Esophagus muscularis mucosa (tissue), 4 donors: ENCODE results near the gene SERPINA1. TPM values are rescaled to one million over a fixed set of nuclear protein-coding genes. Genes with fewer than 3 reads are reported as not detected.

Experiments
- DNase-seq: peaks from one replicate; pipeline ENCODE4 v3.0.0-alpha.2; 2017; ENCODE audit errors: extremely low spot score
- H3K27ac ChIP-seq, 4 donors: fragments of 200-600 bp; sonication (generic); replicated peaks in 1 of 4; 1 replicate in 3 of 4; 2 replicates in 1 of 4; pipeline ENCODE4 v1.5.1; 2016 to 2019; ENCODE audit warnings: mild to moderate bottlenecking in 1 of 4
- H3K27me3 ChIP-seq, 4 donors: fragments of 200-600 bp; sonication (generic); one replicate each; pipeline versions ENCODE4 v1.5.1 to v1.6.0; 2016 to 2019
- H3K36me3 ChIP-seq, 4 donors: fragments of 200-600 bp; sonication (generic); one replicate each; pipeline ENCODE4 v1.5.1; 2016 to 2019
- H3K4me1 ChIP-seq, 4 donors: fragments of 200-600 bp; sonication (generic); one replicate each; pipeline ENCODE4 v1.5.1; 2016 to 2019
- H3K4me3 ChIP-seq, 4 donors: fragments of 200-600 bp; sonication (generic); 1 replicate in 2 of 4; 2 replicates in 2 of 4; pipeline ENCODE4 v1.5.1; 2016 to 2019; ENCODE audit warnings: mild to moderate bottlenecking in 4 of 4, moderate library complexity in 1 of 4
- H3K9me3 ChIP-seq, 4 donors: fragments of 200-600 bp; sonication (generic); 1 replicate in 3 of 4; 2 replicates in 1 of 4; pipeline ENCODE4 v1.5.1; 2016 to 2019
- EP300 ChIP-seq: sonication (generic); formaldehyde crosslinking; IDR thresholded peaks from one replicate; pipeline ENCODE4 v1.6.1; 2017; ENCODE audit warnings: antibody characterized with exemption
- POLR2A ChIP-seq: fragments of 450-650 bp; IDR thresholded peaks from one replicate; pipeline ENCODE4 v1.6.1; 2017; ENCODE audit warnings: antibody characterized with exemption, moderate library complexity, mild to moderate bottlenecking, low read depth
- POLR2AphosphoS5 ChIP-seq, 2 donors: sonication (generic); formaldehyde crosslinking; IDR thresholded peaks; one replicate each; pipeline ENCODE4 v1.6.1; 2017; ENCODE audit warnings: antibody characterized with exemption in 2 of 2
- WGBS: methylation state at CpG from one replicate; pipeline ENCODE4 v1.1.5; 2018; 5-methylcytosine and 5-hydroxymethylcytosine counted together
- intact Hi-C: fragments of 100-400 bp; cut with DNase I; formaldehyde crosslinking; loops from one replicate; pipeline ENCODE4 v1.15.1; 2023
- total RNA-seq, 4 donors: library from RNA; depleted of rRNA; stranded (reverse); fragments of >200 nt; gene quantifications; one replicate each; pipeline versions ENCODE4 v1.1.0 to v1.2.1, GENCODE V29; 2016
- TF ChIP-seq, protein P1 (sequence below), 3 experiments: fragments of 200-600 bp in 2 of 3; fragments of 450-650 bp in 1 of 3; sonication (generic) in 2 of 3; IDR thresholded peaks; one replicate each; pipeline ENCODE4 v1.5.1; 2017 to 2019; ENCODE audit warnings: antibody characterized with exemption in 3 of 3, mild to moderate bottlenecking in 2 of 3, moderate library complexity in 1 of 3

SERPINA1 gene
- total RNA-seq, 4 donors from 2014 or later = 1.7 to 20.2 (median 2.2) TPM

DNA sequence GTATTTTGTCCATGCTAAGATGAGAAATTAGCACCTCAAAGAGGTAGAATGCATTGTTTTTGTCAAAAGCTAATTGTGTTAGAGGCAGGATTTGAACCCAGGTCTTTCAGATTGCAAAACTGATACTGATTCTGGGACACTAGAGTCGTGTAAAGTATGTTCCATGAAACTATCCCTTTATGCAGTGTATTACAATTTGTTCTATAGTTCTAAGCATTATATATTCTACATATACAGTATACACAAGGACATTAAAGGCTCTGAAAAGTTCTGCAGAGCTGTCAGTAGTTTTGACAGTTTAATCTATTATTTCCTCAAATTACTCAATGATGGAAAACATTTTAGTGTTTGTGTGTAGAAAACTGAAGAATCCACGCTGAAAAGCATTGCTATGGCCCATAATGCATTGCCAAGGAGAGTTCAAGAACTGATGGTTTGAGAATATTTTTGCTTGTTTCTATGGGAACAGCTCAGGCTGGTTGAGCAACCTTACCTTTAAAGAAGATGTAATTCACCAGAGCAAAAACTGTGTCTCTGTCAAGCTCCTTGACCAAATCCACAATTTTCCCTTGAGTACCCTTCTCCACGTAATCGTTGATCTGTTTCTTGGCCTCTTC, 6.2 kb downstream of the SERPINA1 start:
- Histone ChIP-seq H3K9me3 (no peaks in the 10 kb centered on the region), H3K4me3 (no peak overlapping the region), H3K27me3 (no peaks in the 10 kb centered on the region), H3K27ac (no peak overlapping the region), H3K36me3 (no peaks in the 10 kb centered on the region), H3K4me1 (peaks cover 0 to 29% (median 10%) of the 10 kb centered on the region in 4 donors)
- intact Hi-C loops = no loop called here
- TF ChIP-seq, protein P1, sequence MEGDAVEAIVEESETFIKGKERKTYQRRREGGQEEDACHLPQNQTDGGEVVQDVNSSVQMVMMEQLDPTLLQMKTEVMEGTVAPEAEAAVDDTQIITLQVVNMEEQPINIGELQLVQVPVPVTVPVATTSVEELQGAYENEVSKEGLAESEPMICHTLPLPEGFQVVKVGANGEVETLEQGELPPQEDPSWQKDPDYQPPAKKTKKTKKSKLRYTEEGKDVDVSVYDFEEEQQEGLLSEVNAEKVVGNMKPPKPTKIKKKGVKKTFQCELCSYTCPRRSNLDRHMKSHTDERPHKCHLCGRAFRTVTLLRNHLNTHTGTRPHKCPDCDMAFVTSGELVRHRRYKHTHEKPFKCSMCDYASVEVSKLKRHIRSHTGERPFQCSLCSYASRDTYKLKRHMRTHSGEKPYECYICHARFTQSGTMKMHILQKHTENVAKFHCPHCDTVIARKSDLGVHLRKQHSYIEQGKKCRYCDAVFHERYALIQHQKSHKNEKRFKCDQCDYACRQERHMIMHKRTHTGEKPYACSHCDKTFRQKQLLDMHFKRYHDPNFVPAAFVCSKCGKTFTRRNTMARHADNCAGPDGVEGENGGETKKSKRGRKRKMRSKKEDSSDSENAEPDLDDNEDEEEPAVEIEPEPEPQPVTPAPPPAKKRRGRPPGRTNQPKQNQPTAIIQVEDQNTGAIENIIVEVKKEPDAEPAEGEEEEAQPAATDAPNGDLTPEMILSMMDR (IDR thresholded peaks at IDR 0.05) = no peak
- no peak for TF ChIP-seq POLR2A
- TF ChIP-seq EP300 = no peak
- no peak for TF ChIP-seq POLR2AphosphoS5 (IDR thresholded peaks at IDR 0.05)
- DNase-seq = no peak
- WGBS = 88% methylated on average over 4 of the region's 4 CpGs

DNA sequence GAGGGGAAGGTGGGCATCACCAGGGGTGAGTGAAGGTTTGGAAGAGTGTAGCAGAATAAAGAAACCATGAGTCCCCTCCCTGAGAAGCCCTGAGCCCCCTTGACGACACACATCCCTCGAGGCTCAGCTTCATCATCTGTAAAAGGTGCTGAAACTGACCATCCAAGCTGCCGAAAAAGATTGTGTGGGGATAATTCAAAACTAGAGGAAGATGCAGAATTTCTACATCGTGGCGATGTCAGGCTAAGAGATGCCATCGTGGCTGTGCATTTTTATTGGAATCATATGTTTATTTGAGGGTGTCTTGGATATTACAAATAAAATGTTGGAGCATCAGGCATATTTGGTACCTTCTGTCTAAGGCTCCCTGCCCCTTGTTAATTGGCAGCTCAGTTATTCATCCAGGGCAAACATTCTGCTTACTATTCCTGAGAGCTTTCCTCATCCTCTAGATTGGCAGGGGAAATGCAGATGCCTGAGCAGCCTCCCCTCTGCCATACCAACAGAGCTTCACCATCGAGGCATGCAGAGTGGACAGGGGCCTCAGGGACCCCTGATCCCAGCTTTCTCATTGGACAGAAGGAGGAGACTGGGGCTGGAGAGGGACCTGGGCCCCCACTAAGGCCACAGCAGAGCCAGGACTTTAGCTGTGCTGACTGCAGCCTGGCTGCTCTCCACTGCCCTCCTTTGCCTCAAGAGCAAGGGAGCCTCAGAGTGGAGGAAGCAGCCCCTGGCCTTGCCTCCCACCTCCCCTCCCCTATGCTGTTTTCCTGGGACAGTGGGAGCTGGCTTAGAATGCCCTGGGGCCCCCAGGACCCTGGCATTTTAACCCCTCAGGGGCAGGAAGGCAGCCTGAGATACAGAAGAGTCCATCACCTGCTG, 7.0 kb downstream of the SERPINA1 start:
- no peaks in the 10 kb centered on the region for H3K9me3 ChIP-seq
- no peak for DNase-seq
- H3K27me3 ChIP-seq = no peaks in the 10 kb centered on the region
- H3K27ac ChIP-seq = no peak overlapping the region
- no peaks in the 10 kb centered on the region for H3K36me3 ChIP-seq
- H3K4me3 ChIP-seq = no peak overlapping the region
- intact Hi-C loops = no loop called here
- H3K4me1 ChIP-seq = peaks cover 0 to 25% (median 10%) of the 10 kb centered on the region in 4 donors
- TF ChIP-seq, protein P1 (IDR thresholded peaks at IDR 0.05) = no peak
- TF ChIP-seq POLR2A = no peak
- no peak for TF ChIP-seq POLR2AphosphoS5 (IDR thresholded peaks at IDR 0.05)
- TF ChIP-seq EP300 = no peak
- WGBS = 79% methylated on average over 7 of the region's 7 CpGs

DNA sequence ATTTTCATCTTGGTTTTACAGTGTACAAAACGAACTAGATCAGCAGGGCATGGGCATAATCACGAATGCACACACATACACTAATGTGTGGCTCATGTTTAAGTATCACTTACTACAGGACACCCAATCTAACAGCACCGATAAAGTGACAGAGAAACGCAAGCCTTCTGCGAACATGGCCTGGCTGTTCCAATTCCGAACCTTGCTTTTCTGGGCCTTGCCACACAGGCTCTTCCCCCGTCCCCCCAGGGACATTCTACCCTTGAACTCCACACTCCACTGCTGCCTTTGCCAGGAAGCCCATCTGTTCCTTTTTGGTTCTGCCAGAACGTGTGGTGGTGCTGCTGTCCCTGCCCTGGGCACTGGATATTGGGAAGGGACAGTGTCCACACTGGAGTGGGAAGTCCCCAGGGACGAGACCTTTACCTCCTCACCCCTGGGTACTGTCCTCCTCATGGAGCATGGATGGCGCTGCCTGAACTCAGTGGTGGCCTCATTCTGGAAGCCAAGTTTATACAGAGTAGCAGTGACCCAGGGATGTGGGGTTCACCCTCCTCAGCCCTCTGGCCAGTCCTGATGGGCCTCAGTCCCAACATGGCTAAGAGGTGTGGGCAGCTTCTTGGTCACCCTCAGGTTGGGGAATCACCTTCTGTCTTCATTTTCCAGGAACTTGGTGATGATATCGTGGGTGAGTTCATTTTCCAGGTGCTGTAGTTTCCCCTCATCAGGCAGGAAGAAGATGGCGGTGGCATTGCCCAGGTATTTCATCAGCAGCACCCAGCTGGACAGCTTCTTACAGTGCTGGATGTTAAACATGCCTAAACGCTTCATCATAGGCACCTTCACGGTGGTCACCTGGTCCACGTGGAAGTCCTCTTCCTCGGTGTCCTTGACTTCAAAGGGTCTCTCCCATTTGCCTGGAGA, 7.9 kb downstream of the SERPINA1 start:
- no peak overlapping the region for H3K4me3 ChIP-seq
- no peak for TF ChIP-seq POLR2A
- no peak for TF ChIP-seq POLR2AphosphoS5 (IDR thresholded peaks at IDR 0.05)
- no peak for TF ChIP-seq EP300
- TF ChIP-seq, protein P1 (IDR thresholded peaks at IDR 0.05) = no peak
- WGBS = 79% methylated on average over 16 of the region's 16 CpGs
- intact Hi-C loops = no loop called here
- no peaks in the 10 kb centered on the region for H3K9me3 ChIP-seq
- H3K27me3 ChIP-seq = no peaks in the 10 kb centered on the region
- no peak for DNase-seq
- peaks cover 0 to 17% (median 9%) of the 10 kb centered on the region in 4 donors for H3K4me1 ChIP-seq
- no peak overlapping the region for H3K27ac ChIP-seq
- H3K36me3 ChIP-seq = no peaks in the 10 kb centered on the region

DNA sequence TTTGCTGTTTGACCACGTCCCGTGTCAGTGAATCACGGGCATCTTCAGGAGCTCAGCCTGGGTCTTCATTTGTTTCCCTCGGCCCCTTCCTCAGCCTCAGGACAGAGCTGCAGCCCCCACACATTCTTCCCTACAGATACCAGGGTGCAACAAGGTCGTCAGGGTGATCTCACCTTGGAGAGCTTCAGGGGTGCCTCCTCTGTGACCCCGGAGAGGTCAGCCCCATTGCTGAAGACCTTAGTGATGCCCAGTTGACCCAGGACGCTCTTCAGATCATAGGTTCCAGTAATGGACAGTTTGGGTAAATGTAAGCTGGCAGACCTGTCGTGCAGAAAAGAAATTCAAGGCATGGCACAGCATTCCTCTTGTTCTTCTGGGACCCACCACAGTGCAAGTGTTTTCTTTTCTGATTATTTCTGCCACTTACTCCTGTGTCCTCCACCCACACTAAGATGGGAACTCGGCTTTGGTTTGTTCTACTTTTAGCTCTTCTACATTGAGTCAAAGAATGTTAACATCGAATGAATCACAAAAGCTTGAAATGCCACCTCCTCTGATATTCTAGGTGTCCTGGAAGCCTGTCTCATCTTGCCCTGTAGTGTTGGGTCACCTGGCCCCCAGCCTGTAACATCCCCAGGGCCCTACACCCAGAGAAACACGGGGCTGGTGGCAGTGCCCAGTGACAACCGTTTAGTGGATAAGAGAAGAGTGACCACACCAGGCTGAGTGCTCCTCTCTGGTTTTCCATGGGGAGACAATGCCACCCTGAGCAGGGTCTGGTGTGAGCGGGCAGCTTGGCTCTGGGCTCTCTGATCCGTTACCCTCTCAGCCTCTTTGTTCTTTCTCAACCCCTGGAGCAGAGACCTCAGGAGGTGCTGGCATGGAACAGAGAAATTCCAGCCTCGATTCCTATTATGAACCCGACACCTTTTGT, 8.8 kb downstream of the SERPINA1 start:
- Histone ChIP-seq H3K4me3 (no peak overlapping the region), H3K27me3 (no peaks in the 10 kb centered on the region), H3K9me3 (no peaks in the 10 kb centered on the region), H3K36me3 (no peaks in the 10 kb centered on the region), H3K4me1 (peaks cover 0 to 8% (median 2%) of the 10 kb centered on the region in 4 donors), H3K27ac (no peak overlapping the region)
- TF ChIP-seq POLR2A (no peak), EP300 (no peak), POLR2AphosphoS5 (IDR thresholded peaks at IDR 0.05) (no peak)
- TF ChIP-seq, protein P1 (IDR thresholded peaks at IDR 0.05) = no peak
- DNase-seq = no peak
- WGBS = 68% methylated on average over 16 of the region's 16 CpGs
- intact Hi-C loops = no loop called here
